ENCODE results near the gene DOCK3.

GRCh38 chr3:51082363-51082762, 407.6 kb downstream of the DOCK3 start:
- no peak for TF ChIP-seq CTCF (IDR thresholded peaks at IDR 0.05)
- no peak for TF ChIP-seq POLR2A (IDR thresholded peaks at IDR 0.05)
- no peak for TF ChIP-seq POLR2AphosphoS5 (IDR thresholded peaks at IDR 0.05)
- no peak for TF ChIP-seq EP300 (IDR thresholded peaks at IDR 0.05)

Measured in gastroesophageal sphincter (tissue), 3 donors.